ENCODE measurements around the gene POTEF.
"Not testable (repeated sequence)": the region's sequence is repeated elsewhere in the genome, so short reads cannot be mapped to it uniquely, and the experiment has no call there.

POTEF gene

GRCh38 chr2:130136546-130136945 is 7.5 kb upstream of the POTEF start:
- FAIRE-seq; DNase-seq (ENCODE audit: extremely low spot score, insufficient read length, low read depth): not testable (repeated sequence)

GRCh38 chr2:130135692-130136541 is 6.9 kb upstream of the POTEF start:
- FAIRE-seq (no peak), DNase-seq (ENCODE audit: extremely low spot score, insufficient read length, low read depth) (no peak)

- not testable (repeated sequence) for FAIRE-seq; DNase-seq (ENCODE audit: extremely low spot score, insufficient read length, low read depth)
Measured at GRCh38 chr2:130128464-130128863, 558 bp downstream of the POTEF start.

GRCh38 chr2:130127726-130128125 is 1.3 kb downstream of the POTEF start:
- DNase-seq (ENCODE audit: extremely low spot score, insufficient read length, low read depth); FAIRE-seq: not testable (repeated sequence)

- not testable (repeated sequence) for FAIRE-seq; DNase-seq (ENCODE audit: extremely low spot score, insufficient read length, low read depth)
Measured at GRCh38 chr2:130120924-130121323, 8.1 kb downstream of the POTEF start.

- DNase-seq (ENCODE audit: extremely low spot score, insufficient read length, low read depth): not testable (repeated sequence)
Measured at GRCh38 chr2:130102597-130103363, 26.2 kb downstream of the POTEF start.

GRCh38 chr2:130062645-130063044 is 66.4 kb downstream of the POTEF start:
- FAIRE-seq; DNase-seq (ENCODE audit: extremely low spot score, insufficient read length, low read depth): not testable (repeated sequence)

More at GRCh38 chr2:130102597-130103363, 26.2 kb downstream of the POTEF start:
- not testable (repeated sequence) for FAIRE-seq

- DNase-seq (ENCODE audit: extremely low spot score, insufficient read length, low read depth); FAIRE-seq: not testable (repeated sequence)
Measured at GRCh38 chr2:130059982-130060381, 69.0 kb downstream of the POTEF start.

GRCh38 chr2:130056336-130056735 is 72.7 kb downstream of the POTEF start:
- FAIRE-seq; DNase-seq (ENCODE audit: extremely low spot score, insufficient read length, low read depth): not testable (repeated sequence)

- not testable (repeated sequence) for DNase-seq (ENCODE audit: extremely low spot score, insufficient read length, low read depth); FAIRE-seq
Measured at GRCh38 chr2:130053217-130053911, 75.7 kb downstream of the POTEF start.

GRCh38 chr2:130052376-130052775 is 76.6 kb downstream of the POTEF start:
- FAIRE-seq; DNase-seq (ENCODE audit: extremely low spot score, insufficient read length, low read depth): not testable (repeated sequence)

- not testable (repeated sequence) for DNase-seq (ENCODE audit: extremely low spot score, insufficient read length, low read depth); FAIRE-seq
Measured at GRCh38 chr2:130048422-130048821, 80.6 kb downstream of the POTEF start.

GRCh38 chr2:130038265-130038603 is 90.8 kb downstream of the POTEF start:
- DNase-seq (ENCODE audit: extremely low spot score, insufficient read length, low read depth); FAIRE-seq: not testable (repeated sequence)

- FAIRE-seq; DNase-seq (ENCODE audit: extremely low spot score, insufficient read length, low read depth): not testable (repeated sequence)
Measured at GRCh38 chr2:130025931-130026330, 103.1 kb downstream of the POTEF start.

All from GM18507 (cell line).